Measurements from ENCODE around the gene ARHGEF11.

DNA sequence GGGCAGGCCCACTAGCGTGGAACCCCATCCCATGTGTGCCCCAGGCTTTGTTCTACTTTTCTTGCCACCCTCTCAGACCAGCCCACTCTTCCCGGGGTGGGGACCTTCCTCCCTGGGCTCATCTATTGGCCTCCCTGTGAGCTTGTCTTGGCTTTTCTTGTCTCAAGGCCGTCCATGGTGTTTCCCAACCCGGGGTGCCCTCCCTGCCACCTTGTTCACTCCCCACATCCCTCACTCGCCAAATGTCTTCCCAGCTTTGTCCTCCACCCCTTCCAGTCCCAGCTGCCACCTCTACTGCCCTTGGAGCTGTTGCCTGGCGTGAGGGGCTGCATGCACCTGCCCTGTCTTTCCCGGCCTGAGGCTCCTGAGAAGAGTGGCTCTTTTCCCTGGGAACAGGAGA is 106.7 kb downstream of the ARHGEF11 start:
- TF ChIP-seq, protein P1, sequence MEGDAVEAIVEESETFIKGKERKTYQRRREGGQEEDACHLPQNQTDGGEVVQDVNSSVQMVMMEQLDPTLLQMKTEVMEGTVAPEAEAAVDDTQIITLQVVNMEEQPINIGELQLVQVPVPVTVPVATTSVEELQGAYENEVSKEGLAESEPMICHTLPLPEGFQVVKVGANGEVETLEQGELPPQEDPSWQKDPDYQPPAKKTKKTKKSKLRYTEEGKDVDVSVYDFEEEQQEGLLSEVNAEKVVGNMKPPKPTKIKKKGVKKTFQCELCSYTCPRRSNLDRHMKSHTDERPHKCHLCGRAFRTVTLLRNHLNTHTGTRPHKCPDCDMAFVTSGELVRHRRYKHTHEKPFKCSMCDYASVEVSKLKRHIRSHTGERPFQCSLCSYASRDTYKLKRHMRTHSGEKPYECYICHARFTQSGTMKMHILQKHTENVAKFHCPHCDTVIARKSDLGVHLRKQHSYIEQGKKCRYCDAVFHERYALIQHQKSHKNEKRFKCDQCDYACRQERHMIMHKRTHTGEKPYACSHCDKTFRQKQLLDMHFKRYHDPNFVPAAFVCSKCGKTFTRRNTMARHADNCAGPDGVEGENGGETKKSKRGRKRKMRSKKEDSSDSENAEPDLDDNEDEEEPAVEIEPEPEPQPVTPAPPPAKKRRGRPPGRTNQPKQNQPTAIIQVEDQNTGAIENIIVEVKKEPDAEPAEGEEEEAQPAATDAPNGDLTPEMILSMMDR (IDR thresholded peaks at IDR 0.05): no peak
- no peak for TF ChIP-seq POLR2A (IDR thresholded peaks at IDR 0.05)
